COLO829 (cell line): ENCODE results near the gene UXS1.

Source experiments
- DNase-seq: peaks from one replicate; pipeline ENCODE4 v3.0.0; 2012; ENCODE audit warnings: low spot score

UXS1 gene

GRCh38 chr2:106189325-106189724 lies 4.8 kb downstream of the UXS1 start:
- DNase-seq: no peak

- no peak for DNase-seq
These were observed 6.7 kb downstream of the UXS1 start for GRCh38 chr2:106187273-106187891.

GRCh38 chr2:106185475-106186184 lies 8.5 kb downstream of the UXS1 start:
- DNase-seq: no peak

GRCh38 chr2:106184857-106185256 lies 9.2 kb downstream of the UXS1 start:
- no peak for DNase-seq

GRCh38 chr2:106184394-106184793 lies 9.7 kb downstream of the UXS1 start:
- no peak for DNase-seq

- no peak for DNase-seq
These were observed 10.9 kb downstream of the UXS1 start for GRCh38 chr2:106183101-106183696.

GRCh38 chr2:106181064-106181463 lies 13.0 kb downstream of the UXS1 start:
- no peak for DNase-seq

- DNase-seq: no peak
These were observed 13.5 kb downstream of the UXS1 start for GRCh38 chr2:106180602-106181001.

- no peak for DNase-seq
These were observed 15.4 kb downstream of the UXS1 start for GRCh38 chr2:106178716-106179115.

- no peak for DNase-seq
These were observed 16.5 kb downstream of the UXS1 start for GRCh38 chr2:106177581-106177980.

GRCh38 chr2:106176446-106177099 lies 17.5 kb downstream of the UXS1 start:
- no peak for DNase-seq

- DNase-seq: no peak
These were observed 18.8 kb downstream of the UXS1 start for GRCh38 chr2:106175086-106175850.

GRCh38 chr2:106174056-106174455 lies 20.0 kb downstream of the UXS1 start:
- no peak for DNase-seq

- DNase-seq: no peak
These were observed 21.5 kb downstream of the UXS1 start for GRCh38 chr2:106172649-106173048.

- no peak for DNase-seq
These were observed 25.4 kb downstream of the UXS1 start for GRCh38 chr2:106168657-106169056.

- no peak for DNase-seq
These were observed 27.0 kb downstream of the UXS1 start for GRCh38 chr2:106167067-106167466.

GRCh38 chr2:106165561-106165960 lies 28.5 kb downstream of the UXS1 start:
- no peak for DNase-seq

GRCh38 chr2:106165029-106165428 lies 29.1 kb downstream of the UXS1 start:
- peak; percentile 78 for DNase-seq

- no peak for DNase-seq
These were observed 30.1 kb downstream of the UXS1 start for GRCh38 chr2:106163948-106164545.

GRCh38 chr2:106161938-106162820 lies 31.9 kb downstream of the UXS1 start:
- DNase-seq: no peak

GRCh38 chr2:106161341-106161740 lies 32.8 kb downstream of the UXS1 start:
- no peak for DNase-seq
